Embryonic facial prominence (tissue), 1 donor: ENCODE measurements around the gene MAGEF1.

Source experiments
- DNase-seq: peaks from one replicate; pipeline ENCODE4 v3.0.0-alpha.2; 2016; ENCODE audit errors: extremely low spot score

MAGEF1 gene

DNA sequence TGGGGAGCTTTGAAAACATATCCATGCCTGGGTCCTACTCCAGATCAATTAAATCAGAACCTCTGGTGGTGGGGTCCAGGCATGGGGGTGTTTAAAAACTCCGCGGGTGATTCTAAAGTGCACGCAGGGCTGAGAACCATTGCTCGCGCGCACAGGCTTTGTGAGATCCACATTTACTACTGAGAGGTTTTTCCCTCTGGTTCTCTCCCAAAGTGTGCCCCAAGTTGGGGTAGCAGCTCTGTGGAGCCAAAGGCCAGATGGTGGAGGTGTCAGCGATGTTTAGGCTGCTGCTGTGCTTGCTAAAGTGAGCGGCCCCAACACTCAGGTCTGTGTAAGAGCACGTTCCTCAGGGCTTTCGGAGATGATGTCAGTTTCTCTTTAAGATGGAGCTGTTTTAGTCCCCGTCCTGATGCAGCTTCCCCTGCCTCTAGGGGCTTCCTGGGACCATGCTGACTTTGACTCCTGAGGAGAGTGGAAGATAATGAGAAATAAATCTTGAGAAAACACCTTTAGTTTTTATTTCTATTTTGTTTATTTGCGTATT is 13.4 kb upstream of the MAGEF1 start:
- no peak for DNase-seq

- no peak for DNase-seq
These were observed 12.8 kb upstream of the MAGEF1 start for GRCh38 chr3:184724699-184725098.

- no peak for DNase-seq
These were observed 7.8 kb upstream of the MAGEF1 start for GRCh38 chr3:184719709-184720108.

DNA sequence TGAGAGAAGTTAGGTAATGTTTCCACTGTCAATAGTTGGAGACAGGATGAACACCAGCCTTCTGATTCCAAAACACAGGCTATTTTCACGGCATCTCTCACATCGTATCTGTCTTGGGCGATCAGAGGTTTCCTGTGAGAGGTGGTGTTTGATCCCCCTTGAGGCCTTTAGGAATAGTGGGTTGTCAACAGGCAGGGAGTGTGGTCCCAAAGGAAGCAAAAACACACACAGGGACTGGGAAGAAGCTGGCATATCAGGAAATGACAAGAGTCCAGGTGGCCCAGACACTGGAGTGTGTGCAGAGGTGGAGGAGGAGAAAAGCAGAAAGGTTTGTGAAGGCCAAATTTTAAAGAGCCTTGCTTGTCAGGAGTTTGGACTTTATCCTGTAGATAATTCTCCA is 6.6 kb upstream of the MAGEF1 start:
- no peak for DNase-seq

DNA sequence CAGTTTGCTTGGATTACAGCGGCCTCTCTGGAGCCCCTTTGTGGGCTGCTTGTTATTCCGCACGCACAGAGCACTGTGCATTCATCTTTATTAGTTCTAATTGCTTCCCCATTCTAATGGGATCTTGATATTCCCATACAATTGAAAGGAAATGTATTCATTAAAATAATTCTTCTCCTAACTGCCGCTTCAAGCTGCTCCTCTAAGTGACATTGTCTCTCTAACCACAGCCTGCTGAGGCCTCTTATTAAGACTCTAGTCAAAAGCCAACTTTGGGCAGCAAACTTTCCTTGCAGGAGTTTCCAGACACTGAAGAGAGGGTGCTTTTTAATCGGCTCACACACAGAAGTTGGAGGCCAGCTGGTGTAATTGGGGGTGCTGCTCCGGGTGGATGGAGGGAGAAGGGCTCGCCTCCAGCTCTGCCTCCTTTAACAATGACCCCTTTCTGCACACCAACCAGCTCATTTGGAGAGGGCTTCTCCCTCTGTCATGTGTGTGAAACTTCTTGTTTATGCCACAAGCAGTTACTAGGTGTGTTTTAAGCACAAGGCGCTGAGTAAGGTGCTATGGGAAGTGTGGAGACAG is 5.6 kb upstream of the MAGEF1 start:
- no peak for DNase-seq

DNA sequence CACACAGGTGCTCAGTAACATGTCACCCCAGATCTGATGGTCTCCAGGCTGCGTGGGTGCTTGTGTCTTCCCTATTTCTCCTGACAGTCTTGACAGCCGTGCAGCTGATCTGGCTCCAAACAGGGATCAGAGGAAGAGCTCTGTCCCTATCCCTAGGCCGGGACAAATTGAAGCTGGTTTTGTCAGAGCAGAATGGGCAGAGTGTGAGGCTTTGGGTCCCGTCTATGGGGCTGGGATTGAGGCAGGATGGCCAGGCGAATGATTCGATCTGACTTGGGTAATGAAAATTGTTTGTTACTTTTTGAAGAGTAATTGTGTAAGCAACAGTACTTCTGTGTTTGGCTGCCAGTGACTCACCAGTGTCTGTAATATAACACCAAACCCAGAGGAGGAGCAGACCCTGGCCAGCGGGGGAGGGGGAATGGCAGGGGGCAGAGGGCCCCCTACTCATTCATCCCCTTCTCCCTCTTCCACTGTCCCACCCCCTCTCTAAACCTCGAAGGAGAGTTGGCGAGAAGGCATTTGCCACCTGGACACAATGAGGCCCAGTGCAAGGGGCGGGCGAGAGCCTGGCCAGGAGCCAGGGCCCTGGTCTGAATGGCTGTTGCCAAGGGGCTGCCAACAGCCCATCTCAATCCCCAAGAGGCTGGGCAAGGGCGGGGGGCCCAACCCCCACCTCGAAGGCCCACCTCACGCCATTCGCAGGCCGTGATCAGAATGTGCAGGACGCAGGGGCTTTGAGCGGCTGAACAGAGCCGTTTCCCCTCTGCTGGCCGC is 4.9 kb upstream of the MAGEF1 start:
- peak; percentile 76 for DNase-seq

DNA sequence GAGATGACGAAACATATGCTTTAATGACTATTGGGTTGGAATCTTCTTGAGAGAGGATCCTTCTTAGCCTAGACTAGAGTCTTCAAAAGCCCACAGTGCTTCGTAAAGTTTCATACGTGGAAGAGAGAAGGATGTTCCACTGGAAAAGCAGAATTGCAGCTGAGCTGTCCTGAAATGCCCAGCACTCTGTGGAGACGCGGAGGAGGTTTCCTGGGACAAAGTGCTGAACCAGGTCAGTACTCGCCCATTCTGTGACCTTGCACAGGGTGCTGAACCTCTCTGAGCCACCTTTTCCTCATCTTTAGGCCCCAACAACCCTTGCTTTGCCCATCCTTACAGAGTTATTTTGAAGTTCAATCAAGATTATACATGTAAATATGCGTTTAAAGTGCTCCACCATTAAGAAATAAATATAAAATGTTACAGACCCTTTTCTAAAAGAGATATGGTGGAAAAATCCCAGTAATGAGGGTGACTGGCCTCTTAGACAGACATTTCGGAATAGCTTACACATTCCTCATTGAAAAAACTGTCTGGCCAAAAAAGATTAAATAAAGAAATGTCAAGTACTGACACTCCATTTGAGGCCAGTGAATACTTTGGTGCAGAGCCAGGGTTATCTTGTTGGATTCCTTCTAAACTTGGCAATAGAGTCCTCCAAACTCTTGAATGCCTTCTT is 4.2 kb upstream of the MAGEF1 start:
- DNase-seq, result no peak

- DNase-seq, result no peak
These were observed 1.7 kb upstream of the MAGEF1 start for GRCh38 chr3:184713521-184713920.

- no peak for DNase-seq
These were observed 1.1 kb upstream of the MAGEF1 start for GRCh38 chr3:184713040-184713355.

- peak; percentile 76 for DNase-seq
These were observed 580 bp upstream of the MAGEF1 start for GRCh38 chr3:184712248-184713039.

GRCh38 chr3:184710870-184711492 is 883 bp downstream of the MAGEF1 start:
- no peak for DNase-seq

GRCh38 chr3:184703657-184704056 is 8.2 kb downstream of the MAGEF1 start:
- DNase-seq, result no peak

- no peak for DNase-seq
These were observed 11.1 kb downstream of the MAGEF1 start for GRCh38 chr3:184700759-184701158.

DNA sequence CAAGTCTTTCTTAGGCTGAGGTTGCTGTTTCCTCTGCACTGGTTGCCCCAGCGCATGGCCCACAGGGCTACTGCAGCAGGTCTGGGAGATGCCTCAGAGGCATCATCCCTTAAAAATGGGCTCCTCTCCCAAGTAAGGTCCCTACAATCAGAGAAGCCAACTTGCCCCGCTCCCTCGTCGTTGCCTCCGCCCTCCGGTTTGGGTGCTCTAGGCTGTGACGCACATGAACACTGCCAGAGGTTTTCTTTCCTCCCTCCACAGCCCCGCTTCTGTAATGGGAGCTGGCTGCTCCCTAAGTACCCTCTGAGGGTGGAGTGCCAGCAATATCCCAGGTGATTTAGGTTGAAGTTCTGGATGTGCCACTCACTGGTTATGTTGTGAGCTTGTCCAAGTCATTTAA is 14.0 kb downstream of the MAGEF1 start:
- DNase-seq, result no peak

- DNase-seq, result peak; percentile 66
These were observed 15.2 kb downstream of the MAGEF1 start for GRCh38 chr3:184696697-184697096.

DNA sequence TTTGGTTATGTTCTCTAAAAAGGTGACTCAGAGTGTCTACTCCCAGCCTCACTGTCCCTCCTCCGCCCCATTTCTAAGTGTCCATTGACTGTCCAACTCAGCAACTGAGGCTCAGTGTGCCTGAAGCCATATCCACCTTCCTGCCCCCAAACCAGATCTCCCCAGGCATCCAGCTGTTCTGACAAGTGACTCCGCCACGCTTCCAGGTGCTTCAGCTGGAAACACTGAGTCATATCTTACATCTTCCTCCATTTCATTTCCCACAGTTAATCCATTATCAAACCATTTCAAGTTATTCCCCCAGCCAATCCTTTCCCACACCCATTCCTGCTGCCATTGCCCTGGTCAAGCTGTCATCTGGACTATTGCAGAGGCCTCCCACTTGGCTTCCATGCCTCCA is 17.1 kb downstream of the MAGEF1 start:
- DNase-seq, result no peak

DNA sequence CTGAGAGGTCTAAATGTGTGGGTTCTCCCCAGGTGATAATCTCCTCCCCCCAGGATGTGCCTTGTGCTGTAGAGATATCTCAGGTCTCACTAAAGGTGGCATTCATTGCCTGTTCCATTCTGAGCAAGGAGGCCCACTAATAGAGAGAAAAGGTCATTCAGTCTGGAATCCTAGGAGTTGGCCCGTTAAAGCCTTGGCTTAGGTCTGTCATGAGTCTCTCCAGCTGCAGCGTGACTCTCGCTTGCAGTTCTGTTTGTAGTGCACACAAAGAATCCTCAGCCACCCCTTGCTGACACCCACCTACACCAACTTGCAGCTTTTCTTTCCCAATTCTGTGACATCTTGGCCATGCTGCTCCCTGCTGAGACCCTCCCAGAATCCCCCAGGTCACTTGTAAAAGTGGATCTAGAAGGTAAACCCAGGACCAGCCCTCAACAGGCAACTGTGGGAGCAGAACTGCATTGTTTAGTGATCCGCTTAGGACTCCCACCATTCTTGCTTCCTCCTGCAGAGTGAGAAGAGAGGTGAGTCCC is 17.7 kb downstream of the MAGEF1 start:
- DNase-seq, result no peak

GRCh38 chr3:184693011-184693975 is 18.6 kb downstream of the MAGEF1 start:
- DNase-seq, result no peak

DNA sequence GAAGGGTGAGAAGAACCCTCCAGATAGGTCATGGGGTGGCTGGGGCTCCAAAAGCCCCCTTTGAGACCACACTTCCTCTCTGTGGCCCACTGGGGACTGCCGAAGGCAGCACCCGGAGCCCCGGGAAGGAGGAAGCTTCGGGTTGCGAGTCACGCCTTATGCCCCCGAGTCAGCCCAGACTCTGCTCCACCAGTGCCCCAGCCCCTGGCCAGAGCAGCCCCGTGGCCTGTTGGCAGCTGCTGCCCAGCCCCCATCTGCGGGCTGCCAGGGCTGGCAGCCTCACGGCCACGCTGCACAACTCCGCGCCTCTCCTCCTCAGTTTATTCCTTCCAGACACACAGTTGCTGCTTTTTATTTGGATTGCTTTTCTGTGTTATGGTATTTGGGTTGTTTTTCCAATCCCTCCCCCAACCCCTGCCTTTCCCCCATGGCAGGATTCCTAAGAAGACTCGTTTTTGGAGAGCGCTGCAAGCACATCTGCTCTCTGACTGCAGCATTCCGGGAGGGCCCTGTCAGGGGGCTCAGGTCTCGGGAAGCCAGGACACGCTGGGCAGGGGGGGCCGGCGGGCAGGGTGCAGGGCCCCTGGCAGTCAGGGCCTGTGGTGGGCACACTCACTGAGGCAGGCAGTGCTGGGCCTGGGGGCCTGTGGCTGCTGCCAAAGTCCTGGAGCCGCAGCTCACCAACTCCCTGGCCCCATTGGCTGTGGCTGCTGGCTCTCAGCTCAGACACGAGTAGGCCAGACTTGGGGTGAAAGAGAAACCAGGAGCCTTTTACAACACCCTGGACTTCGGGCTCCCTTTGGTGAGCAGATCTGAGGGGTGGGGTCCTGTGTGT is 20.2 kb downstream of the MAGEF1 start:
- peak; percentile 79 for DNase-seq
